GM12873 (cell line): ENCODE measurements around the gene CSTPP1.

Experiments
- TF ChIP-seq, protein P1 (sequence below): IDR thresholded peaks from 2 replicates; pipeline ENCODE4 v1.5.1; 2012; ENCODE audit warnings: low read depth, mild to moderate bottlenecking, moderate library complexity, low read length, control low read depth; ENCODE audit not compliant: insufficient read depth; ENCODE audit errors: missing control alignments

CSTPP1 gene

DNA sequence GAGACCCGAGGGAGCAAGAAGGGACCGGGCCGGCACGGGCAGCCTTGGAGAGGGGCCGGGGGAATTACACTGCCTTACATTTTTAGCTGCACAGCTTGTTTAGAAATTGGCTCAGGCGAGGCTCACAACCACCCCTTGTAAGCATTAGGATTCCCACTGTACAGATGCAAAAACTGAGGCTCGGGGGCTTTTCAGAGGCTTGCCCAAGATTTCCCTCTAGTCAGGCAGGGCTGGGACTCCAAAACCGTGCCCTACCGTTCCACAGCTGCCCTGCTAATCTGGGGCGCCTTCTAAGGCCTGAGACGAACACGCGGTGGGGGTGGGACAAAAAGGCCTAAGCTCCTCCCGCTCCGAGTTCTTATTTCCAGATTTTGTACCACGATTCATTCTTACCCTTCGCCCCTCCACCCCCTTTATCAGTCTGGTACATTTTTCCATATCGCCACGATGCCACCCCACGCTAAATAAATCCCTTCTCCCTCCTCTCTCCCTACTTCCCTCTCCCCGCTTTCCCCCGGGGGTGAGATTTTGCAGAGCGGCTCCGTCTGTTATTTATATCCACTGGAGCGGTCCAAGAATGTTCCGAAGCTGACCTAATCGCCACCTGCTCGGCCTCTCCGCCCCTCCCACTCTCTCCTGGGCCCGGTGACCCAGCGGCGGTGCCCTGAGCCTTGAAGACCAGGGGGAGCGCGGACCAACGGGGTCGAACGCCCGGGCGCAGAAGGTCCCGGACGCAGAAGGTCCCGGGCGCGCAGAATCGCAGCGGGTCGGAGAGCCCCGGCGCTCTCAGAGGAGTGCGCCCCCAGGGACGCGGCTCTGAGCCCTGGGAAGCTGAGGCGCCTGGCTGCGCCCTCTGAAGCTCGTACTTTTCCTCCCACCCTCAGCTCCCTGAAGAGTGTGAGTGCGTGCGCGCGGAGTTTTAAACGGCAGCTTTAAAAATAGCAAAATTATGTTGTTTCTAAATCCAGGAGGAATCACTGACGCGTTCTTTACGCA lies 250.4 kb downstream of the CSTPP1 start:
- TF ChIP-seq, protein P1, sequence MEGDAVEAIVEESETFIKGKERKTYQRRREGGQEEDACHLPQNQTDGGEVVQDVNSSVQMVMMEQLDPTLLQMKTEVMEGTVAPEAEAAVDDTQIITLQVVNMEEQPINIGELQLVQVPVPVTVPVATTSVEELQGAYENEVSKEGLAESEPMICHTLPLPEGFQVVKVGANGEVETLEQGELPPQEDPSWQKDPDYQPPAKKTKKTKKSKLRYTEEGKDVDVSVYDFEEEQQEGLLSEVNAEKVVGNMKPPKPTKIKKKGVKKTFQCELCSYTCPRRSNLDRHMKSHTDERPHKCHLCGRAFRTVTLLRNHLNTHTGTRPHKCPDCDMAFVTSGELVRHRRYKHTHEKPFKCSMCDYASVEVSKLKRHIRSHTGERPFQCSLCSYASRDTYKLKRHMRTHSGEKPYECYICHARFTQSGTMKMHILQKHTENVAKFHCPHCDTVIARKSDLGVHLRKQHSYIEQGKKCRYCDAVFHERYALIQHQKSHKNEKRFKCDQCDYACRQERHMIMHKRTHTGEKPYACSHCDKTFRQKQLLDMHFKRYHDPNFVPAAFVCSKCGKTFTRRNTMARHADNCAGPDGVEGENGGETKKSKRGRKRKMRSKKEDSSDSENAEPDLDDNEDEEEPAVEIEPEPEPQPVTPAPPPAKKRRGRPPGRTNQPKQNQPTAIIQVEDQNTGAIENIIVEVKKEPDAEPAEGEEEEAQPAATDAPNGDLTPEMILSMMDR, result no peak

DNA sequence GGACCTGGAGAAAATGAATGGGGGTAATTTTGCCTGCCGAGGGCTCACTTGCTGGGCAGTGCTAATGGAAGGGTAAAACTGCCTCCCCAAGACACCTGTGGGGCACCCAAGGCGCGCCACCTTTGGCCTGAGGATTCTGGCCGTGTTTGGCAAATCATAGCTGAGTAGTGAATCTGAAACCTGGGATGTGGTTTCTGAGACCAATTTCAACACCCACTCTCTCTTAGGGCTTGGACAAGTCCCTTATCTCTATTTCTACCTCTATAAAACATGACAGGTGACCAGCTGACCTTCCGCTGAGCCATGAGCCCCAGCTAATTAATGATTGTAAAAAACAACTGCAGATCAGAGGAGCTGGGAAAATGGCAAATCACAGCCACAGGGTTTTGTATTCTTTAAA lies 251.2 kb downstream of the CSTPP1 start:
- TF ChIP-seq, protein P1, result no peak

DNA sequence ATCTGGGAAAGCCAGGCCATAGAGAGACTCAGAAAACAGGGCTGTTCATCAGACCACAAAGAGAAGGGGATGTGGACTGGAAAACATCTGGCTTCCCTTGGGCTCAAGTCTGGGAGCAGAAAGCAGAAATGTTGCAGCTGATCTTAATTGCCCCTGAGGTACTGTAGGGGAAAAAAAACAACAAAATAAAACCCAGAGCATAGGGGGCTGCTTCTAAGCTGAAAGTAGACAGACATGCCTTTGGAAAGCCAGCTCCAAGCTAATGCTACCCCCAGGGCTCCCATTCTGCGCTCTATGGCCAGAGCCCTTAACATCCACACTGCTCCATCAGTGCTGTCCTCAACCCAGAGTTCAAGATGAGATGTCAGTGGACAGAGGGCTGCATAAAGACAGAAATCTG lies 251.7 kb downstream of the CSTPP1 start:
- TF ChIP-seq, protein P1, result no peak

DNA sequence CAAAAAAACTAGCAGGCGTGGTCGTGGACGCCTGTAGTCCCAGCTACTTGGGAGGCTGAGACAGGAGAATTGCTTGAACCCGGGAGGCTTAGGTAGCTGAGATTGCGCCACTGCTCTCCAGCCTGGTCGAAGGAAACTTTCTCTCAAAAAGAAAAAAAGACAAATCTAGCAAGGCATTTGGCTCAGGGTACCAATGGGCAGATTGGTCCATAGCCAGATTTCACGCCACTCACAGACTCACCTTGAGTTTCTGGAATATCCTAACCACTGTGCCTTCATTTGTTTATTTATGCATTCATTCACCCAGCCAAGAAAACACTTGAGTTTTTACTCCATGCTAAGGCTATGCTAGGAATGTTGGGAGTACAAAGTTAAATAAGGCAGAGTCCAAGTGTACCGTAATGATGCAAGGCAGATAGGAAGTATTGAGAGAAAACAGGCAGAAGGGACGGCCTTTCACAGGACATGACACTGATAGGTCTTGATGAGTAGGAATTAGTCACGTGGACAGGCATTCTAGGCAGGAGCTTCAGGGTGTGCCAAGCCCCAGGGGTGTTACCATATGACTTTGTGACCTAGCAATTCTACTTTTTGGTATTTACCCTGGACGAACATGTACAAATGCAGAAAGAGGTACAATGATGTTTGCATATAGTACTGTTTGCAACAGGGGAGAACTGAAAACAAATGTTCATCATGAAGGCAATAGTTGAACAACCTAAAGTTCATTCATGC lies 252.7 kb downstream of the CSTPP1 start:
- TF ChIP-seq, protein P1, result no peak

DNA sequence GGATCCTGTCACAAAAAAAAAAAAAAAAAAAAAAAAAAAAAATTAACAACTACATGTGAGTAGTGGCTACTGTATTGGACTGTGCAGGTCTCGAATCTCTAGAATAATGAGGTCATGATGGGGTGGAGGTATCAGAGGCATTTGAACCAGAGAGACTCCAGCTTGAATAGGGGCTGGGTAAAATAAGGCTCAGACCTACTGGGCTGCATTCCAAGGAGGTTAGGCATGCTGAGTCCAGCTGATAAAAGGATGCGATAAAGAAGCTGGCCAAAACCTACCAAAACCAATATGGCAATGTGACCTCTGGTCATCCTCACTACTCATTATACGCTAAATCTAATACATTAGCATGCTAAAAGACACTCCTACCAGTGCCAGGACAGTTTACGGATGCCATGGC lies 255.6 kb downstream of the CSTPP1 start:
- TF ChIP-seq, protein P1, result no peak

DNA sequence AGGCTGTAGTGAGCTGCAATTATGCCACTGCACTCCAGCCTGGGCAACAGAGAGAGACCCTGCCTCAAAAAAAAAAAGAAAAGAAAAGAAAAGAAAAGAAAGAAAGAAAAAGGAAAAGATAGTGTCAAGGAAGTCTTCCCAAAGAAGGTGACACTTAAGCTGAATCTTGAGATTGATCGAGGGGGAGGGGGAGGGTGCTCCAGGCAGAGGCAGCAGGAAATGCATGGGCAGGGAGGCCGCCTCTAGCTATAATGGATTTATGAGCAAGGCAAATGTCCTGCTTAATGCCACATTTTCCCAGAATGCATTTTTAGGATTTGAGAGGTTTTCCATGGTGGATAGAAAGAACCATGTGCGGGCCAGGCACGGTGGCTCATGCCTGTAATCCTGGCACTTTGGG lies 264.5 kb downstream of the CSTPP1 start:
- TF ChIP-seq, protein P1, result no peak

DNA sequence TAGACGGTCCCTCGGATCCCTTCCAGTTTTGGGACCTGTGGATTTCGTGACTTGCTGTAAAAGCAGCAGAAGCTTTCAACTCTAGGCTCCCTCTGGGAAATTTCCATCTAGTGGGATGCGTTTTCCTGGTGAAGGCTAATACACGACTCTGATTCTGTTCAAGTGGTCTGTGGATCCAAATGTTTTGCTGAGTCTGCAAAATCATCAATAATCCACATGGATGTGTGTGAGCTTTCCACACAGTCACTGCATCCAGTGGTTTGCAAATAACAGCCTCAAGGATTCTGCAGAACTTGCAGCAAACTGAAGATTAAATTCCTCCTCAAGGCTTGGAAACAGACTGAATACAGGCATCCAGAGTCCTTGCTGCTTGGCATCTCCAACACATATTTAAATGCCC lies 266.0 kb downstream of the CSTPP1 start:
- TF ChIP-seq, protein P1, result no peak
